GM10266 (cell line): ENCODE data around the gene LYZL2.
"Not testable (repeated sequence)": the region's sequence is repeated elsewhere in the genome, so short reads cannot be mapped to it uniquely, and the experiment has no call there.

Source experiments
- DNase-seq: peaks from one replicate; pipeline ENCODE4 v3.0.0; 2012; ENCODE audit errors: extremely low spot score
- CTCF ChIP-seq: IDR thresholded peaks from 2 replicates; pipeline ENCODE4 v1.5.1; 2012; ENCODE audit warnings: mild to moderate bottlenecking, low read depth; ENCODE audit not compliant: control insufficient read depth, insufficient read depth; ENCODE audit errors: missing control alignments

Gene LYZL2

GRCh38 chr10:30617070-30617469, 12.5 kb downstream of the LYZL2 start:
- TF ChIP-seq CTCF: no peak
- no peak for DNase-seq

- not testable (repeated sequence) for DNase-seq
These were observed 18.5 kb downstream of the LYZL2 start for GRCh38 chr10:30611041-30611440.

- DNase-seq: no peak
- TF ChIP-seq CTCF: no peak
These were observed 21.7 kb downstream of the LYZL2 start for GRCh38 chr10:30607814-30608213.

GRCh38 chr10:30606313-30606712, 23.2 kb downstream of the LYZL2 start:
- DNase-seq: no peak
- TF ChIP-seq CTCF: no peak

GRCh38 chr10:30605341-30606121, 24.0 kb downstream of the LYZL2 start:
- DNase-seq: not testable (repeated sequence)

- DNase-seq: no peak
- TF ChIP-seq CTCF: no peak
These were observed 26.0 kb downstream of the LYZL2 start for GRCh38 chr10:30603589-30603988.

GRCh38 chr10:30602747-30603146, 26.8 kb downstream of the LYZL2 start:
- no peak for TF ChIP-seq CTCF
- DNase-seq: no peak

- no peak for TF ChIP-seq CTCF
- no peak for DNase-seq
These were observed 29.5 kb downstream of the LYZL2 start for GRCh38 chr10:30600005-30600404.
